ENCODE measurements around the gene TMX1. TPM values are rescaled to one million over a fixed set of nuclear protein-coding genes. Genes with fewer than 3 reads are reported as not detected.

The TMX1 gene
- total and polyA plus RNA-seq, 4 donors: 11.6 to 22.8 (median 19.4) TPM

- no peak for DNase-seq (ENCODE audit: low spot score)
- Histone ChIP-seq H3K4me3 (ENCODE audit: low read depth in 1 of 3, low read length in 3 of 3) (no peak overlapping the region), H3K9ac (ENCODE audit: low read depth in 1 of 2, low read length in 2 of 2) (no peak overlapping the region), H3K9me3 (ENCODE audit: control insufficient read depth in 4 of 4, low read length in 3 of 4) (no peaks in the 10 kb centered on the region), H3K4me1 (ENCODE audit: control insufficient read depth in 4 of 4, insufficient read depth in 4 of 4, low read length in 3 of 4) (no peaks in the 10 kb centered on the region), H3K27ac (ENCODE audit: low read depth in 1 of 2, low read length in 2 of 2) (no peak overlapping the region), H3K36me3 (ENCODE audit: control insufficient read depth in 4 of 4, insufficient read depth in 3 of 4, low read depth in 1 of 4, low read length in 3 of 4) (no peaks in the 10 kb centered on the region), H3K27me3 (ENCODE audit: control insufficient read depth in 4 of 4, insufficient read depth in 4 of 4, low read length in 3 of 4) (no peaks in the 10 kb centered on the region)
- 76% methylated on average over 3 of the region's 3 CpGs for WGBS
- TF ChIP-seq, protein P1, sequence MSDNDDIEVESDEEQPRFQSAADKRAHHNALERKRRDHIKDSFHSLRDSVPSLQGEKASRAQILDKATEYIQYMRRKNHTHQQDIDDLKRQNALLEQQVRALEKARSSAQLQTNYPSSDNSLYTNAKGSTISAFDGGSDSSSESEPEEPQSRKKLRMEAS (IDR thresholded peaks at IDR 0.05): no peak
- no peak for TF ChIP-seq GABPA (IDR thresholded peaks at IDR 0.05 in 1 of 2, conservative IDR thresholded peaks at IDR 0.05 in 1 of 2)
Measured at GRCh38 chr14:51297066-51297465, 57.0 kb downstream of the TMX1 start.

DNA sequence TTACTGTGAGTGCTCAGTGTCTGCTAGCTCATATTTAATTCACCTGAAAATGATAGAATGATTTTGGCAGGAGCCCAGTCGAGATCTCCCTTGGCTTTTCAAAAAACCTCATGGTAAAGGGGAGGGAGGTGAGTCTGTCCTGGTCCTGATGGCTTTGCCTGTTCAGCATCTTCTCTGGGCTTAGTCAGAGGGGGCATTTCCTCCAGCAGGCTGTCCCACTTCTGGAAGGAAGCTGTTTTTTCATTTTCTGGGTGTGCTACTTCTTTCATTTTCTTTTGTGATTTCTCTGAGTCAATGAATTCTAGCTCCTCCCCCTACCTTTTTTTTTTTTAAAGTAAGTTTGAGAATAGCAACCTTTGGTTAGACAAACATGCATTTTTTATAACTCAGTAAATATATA, 58.8 kb downstream of the TMX1 start:
- DNase-seq (ENCODE audit: low spot score): no peak
- no peaks in the 10 kb centered on the region for H3K36me3 ChIP-seq (ENCODE audit: control insufficient read depth in 4 of 4, insufficient read depth in 3 of 4, low read depth in 1 of 4, low read length in 3 of 4)
- H3K27ac ChIP-seq (ENCODE audit: low read depth in 1 of 2, low read length in 2 of 2): no peak overlapping the region
- H3K27me3 ChIP-seq (ENCODE audit: control insufficient read depth in 4 of 4, insufficient read depth in 4 of 4, low read length in 3 of 4): no peaks in the 10 kb centered on the region
- WGBS: 80% methylated on average over 1 of the region's 1 CpG
- H3K9ac ChIP-seq (ENCODE audit: low read depth in 1 of 2, low read length in 2 of 2): no peak overlapping the region
- H3K9me3 ChIP-seq (ENCODE audit: control insufficient read depth in 4 of 4, low read length in 3 of 4): no peaks in the 10 kb centered on the region
- TF ChIP-seq EGR1 (IDR thresholded peaks at IDR 0.05; ENCODE audit: low read depth in 2 of 2): no peak
- TF ChIP-seq HNF4A (conservative IDR thresholded peaks at IDR 0.05): no peak
- TF ChIP-seq FOXA2 (IDR thresholded peaks at IDR 0.05): no peak
- no peak for TF ChIP-seq RXRA (IDR thresholded peaks at IDR 0.05)
- TF ChIP-seq, protein P1 (IDR thresholded peaks at IDR 0.05): no peak
- TF ChIP-seq JUND (IDR thresholded peaks at IDR 0.05): no peak
- no peak for TF ChIP-seq RAD21 (IDR thresholded peaks at IDR 0.05)
- TF ChIP-seq TAF1 (conservative IDR thresholded peaks at IDR 0.05): no peak
- TF ChIP-seq CTCF (IDR thresholded peaks at IDR 0.05; ENCODE audit: low read depth, low read length, missing input control): no peak
- H3K4me3 ChIP-seq (ENCODE audit: low read depth in 1 of 3, low read length in 3 of 3): no peak overlapping the region
- no peaks in the 10 kb centered on the region for H3K4me1 ChIP-seq (ENCODE audit: control insufficient read depth in 4 of 4, insufficient read depth in 4 of 4, low read length in 3 of 4)

DNA sequence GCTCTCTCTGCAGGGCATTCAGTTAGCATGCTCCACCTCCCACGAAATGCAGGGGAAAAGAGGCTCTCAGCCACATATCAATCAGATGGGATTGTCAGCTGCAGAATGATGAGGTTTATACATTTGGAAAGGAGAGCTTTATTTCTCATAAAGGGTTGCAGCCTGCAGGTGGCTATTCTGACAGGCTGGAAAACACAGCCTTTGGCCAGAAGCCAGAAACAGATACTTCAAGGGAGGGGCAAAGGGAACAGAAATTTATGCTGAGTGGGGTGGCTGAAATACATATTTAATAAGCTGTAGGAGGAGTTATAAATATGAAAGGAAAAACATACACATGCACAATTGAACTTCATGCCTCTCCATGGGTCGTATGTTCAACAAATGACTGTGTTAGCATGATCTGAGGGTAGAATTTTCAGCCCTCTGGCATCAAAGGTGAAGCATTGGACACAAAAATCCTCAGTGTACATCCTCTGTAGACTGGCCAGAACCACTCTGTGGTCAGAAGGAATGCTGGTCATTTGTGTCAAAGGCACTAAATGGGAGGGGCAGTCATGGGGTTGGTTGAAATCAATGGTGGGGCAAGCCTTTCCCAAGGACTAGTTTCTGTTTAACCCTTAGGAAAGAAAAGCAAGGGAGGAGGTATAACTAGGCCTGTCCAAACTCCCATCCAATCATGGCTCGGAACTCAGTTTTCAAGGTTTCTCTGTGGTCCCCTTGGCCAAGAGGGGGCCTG, 62.4 kb downstream of the TMX1 start:
- Histone ChIP-seq H3K4me1 (ENCODE audit: control insufficient read depth in 4 of 4, insufficient read depth in 4 of 4, low read length in 3 of 4) (no peaks in the 10 kb centered on the region), H3K4me3 (ENCODE audit: low read depth in 1 of 3, low read length in 3 of 3) (no peak overlapping the region), H3K27me3 (ENCODE audit: control insufficient read depth in 4 of 4, insufficient read depth in 4 of 4, low read length in 3 of 4) (no peaks in the 10 kb centered on the region), H3K36me3 (ENCODE audit: control insufficient read depth in 4 of 4, insufficient read depth in 3 of 4, low read depth in 1 of 4, low read length in 3 of 4) (no peaks in the 10 kb centered on the region), H3K9me3 (ENCODE audit: control insufficient read depth in 4 of 4, low read length in 3 of 4) (no peaks in the 10 kb centered on the region), H3K9ac (ENCODE audit: low read depth in 1 of 2, low read length in 2 of 2) (no peak overlapping the region), H3K27ac (ENCODE audit: low read depth in 1 of 2, low read length in 2 of 2) (no peak overlapping the region)
- TF ChIP-seq, protein P1 (IDR thresholded peaks at IDR 0.05): no peak
- TF ChIP-seq EGR1 (IDR thresholded peaks at IDR 0.05; ENCODE audit: low read depth in 2 of 2): no peak
- no peak for TF ChIP-seq HNF4G (IDR thresholded peaks at IDR 0.05)
- 88% methylated on average over 3 of the region's 3 CpGs for WGBS
- no peak for DNase-seq (ENCODE audit: low spot score)

Data from liver (tissue), 9 donors.